Measurements from ENCODE around the gene CSN3.
A peak's percentile ranks its signal among the peaks of the same experiment; 100 is the strongest.

Gene CSN3

DNA sequence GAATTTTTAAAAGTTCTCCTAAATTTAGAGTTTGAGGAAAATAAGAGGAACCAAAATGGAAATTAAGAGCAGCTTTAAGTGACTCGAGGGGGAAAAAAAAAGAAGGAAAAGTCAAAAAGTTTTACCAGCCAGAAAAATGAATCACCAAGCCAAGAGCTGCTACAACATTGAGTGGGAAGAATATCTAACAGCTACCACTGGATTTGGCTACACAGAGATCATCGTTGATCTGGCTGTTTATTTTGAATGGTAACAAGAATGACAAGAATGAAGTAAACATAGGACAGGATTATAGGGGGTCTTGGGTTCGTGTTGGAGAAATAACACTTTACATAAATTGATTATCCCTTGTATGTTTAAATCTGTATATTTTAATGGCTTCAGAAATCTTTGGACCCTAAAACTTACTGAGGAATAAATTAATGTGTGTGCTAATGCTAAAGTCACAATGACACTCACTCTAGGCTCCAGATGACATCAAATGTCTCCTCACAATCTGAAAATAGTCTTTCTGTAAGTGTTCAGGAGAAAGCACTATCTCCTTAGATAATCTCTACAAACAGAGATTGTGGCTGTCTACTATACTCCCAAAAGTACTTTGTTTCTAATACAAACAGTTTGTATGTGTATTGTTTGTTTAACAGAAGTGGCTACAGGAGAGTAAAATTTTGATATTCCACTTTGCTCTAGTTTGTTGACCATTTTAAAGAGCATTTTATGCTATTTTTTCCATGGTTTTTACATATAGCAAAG, 3.1 kb upstream of the CSN3 start:
- no peak overlapping the region for H4K8ac ChIP-seq (ENCODE audit: low read depth, low read length)
- H3K9me3 ChIP-seq (ENCODE audit: insufficient read depth, low read depth, low read length), result no peaks in the 10 kb centered on the region
- H3K4me1 ChIP-seq (ENCODE audit: control insufficient read depth in 1 of 2, insufficient read depth in 2 of 2, low read length in 2 of 2), result no peaks in the 10 kb centered on the region
- H3K36me3 ChIP-seq (ENCODE audit: control insufficient read depth in 1 of 2, insufficient read depth in 2 of 2, low read length in 2 of 2), result no peaks in the 10 kb centered on the region
- H3K9ac ChIP-seq (ENCODE audit: low read length), result no peak overlapping the region
- H3K4ac ChIP-seq (ENCODE audit: low read depth, low read length), result no peak overlapping the region
- no peak overlapping the region for H3K23ac ChIP-seq (ENCODE audit: low read length)
- no peak overlapping the region for H3K18ac ChIP-seq (ENCODE audit: low read length)
- H2AFZ ChIP-seq (ENCODE audit: insufficient read depth, low read length, poor library complexity), result no peak overlapping the region
- H3K4me3 ChIP-seq (ENCODE audit: low read depth, low read length), result no peak overlapping the region
- no peak overlapping the region for H2BK12ac ChIP-seq (ENCODE audit: low read length)
- no peaks in the 10 kb centered on the region for H3K79me1 ChIP-seq (ENCODE audit: low read length)
- H2AK5ac ChIP-seq (ENCODE audit: low read length), result no peak overlapping the region
- H3K27ac ChIP-seq (ENCODE audit: low read depth, low read length), result no peak overlapping the region
- no peaks in the 10 kb centered on the region for H3K27me3 ChIP-seq (ENCODE audit: insufficient read depth, low read length)
- H2BK120ac ChIP-seq (ENCODE audit: insufficient read depth, low read length, poor library complexity), result no peak overlapping the region
- no peaks in the 10 kb centered on the region for H3K79me2 ChIP-seq (ENCODE audit: control insufficient read depth, insufficient read depth, low read length, poor library complexity)
- H4K91ac ChIP-seq (ENCODE audit: low read depth, low read length), result no peak overlapping the region
- H3K14ac ChIP-seq (ENCODE audit: low read length), result no peak overlapping the region
- H3K4me2 ChIP-seq (ENCODE audit: low read length), result no peak overlapping the region
- WGBS (ENCODE audit: extremely low coverage, insufficient coverage, insufficient read length), result no CpG with 5 or more reads among the region's 3 CpGs
- DNase-seq, result no peak
- H4K12ac ChIP-seq (ENCODE audit: low read depth, low read length), result no peak overlapping the region
- no peak overlapping the region for H2BK5ac ChIP-seq (ENCODE audit: low read depth, low read length, poor library complexity)

GRCh38 chr4:70239884-70240591, 2.4 kb upstream of the CSN3 start:
- H3K79me1 ChIP-seq (ENCODE audit: low read length), result no peaks in the 10 kb centered on the region
- H3K4me1 ChIP-seq (ENCODE audit: control insufficient read depth in 1 of 2, insufficient read depth in 2 of 2, low read length in 2 of 2), result no peaks in the 10 kb centered on the region
- H2AFZ ChIP-seq (ENCODE audit: insufficient read depth, low read length, poor library complexity), result no peak overlapping the region
- no peak overlapping the region for H4K8ac ChIP-seq (ENCODE audit: low read depth, low read length)
- no peak overlapping the region for H2BK12ac ChIP-seq (ENCODE audit: low read length)
- no peak overlapping the region for H3K4ac ChIP-seq (ENCODE audit: low read depth, low read length)
- no peak overlapping the region for H4K12ac ChIP-seq (ENCODE audit: low read depth, low read length)
- H2AK5ac ChIP-seq (ENCODE audit: low read length), result no peak overlapping the region
- H3K4me2 ChIP-seq (ENCODE audit: low read length), result no peak overlapping the region
- no peak overlapping the region for H3K9ac ChIP-seq (ENCODE audit: low read length)
- H2BK5ac ChIP-seq (ENCODE audit: low read depth, low read length, poor library complexity), result no peak overlapping the region
- no peak overlapping the region for H2BK120ac ChIP-seq (ENCODE audit: insufficient read depth, low read length, poor library complexity)
- no peak overlapping the region for H3K18ac ChIP-seq (ENCODE audit: low read length)
- H3K79me2 ChIP-seq (ENCODE audit: control insufficient read depth, insufficient read depth, low read length, poor library complexity), result no peaks in the 10 kb centered on the region
- no peaks in the 10 kb centered on the region for H3K36me3 ChIP-seq (ENCODE audit: control insufficient read depth in 1 of 2, insufficient read depth in 2 of 2, low read length in 2 of 2)
- no peaks in the 10 kb centered on the region for H3K9me3 ChIP-seq (ENCODE audit: insufficient read depth, low read depth, low read length)
- WGBS (ENCODE audit: extremely low coverage, insufficient coverage, insufficient read length), result no CpG with 5 or more reads among the region's 5 CpGs
- H3K14ac ChIP-seq (ENCODE audit: low read length), result no peak overlapping the region
- H3K27ac ChIP-seq (ENCODE audit: low read depth, low read length), result no peak overlapping the region
- no peak overlapping the region for H3K23ac ChIP-seq (ENCODE audit: low read length)
- H3K27me3 ChIP-seq (ENCODE audit: insufficient read depth, low read length), result no peaks in the 10 kb centered on the region
- no peak overlapping the region for H4K91ac ChIP-seq (ENCODE audit: low read depth, low read length)
- DNase-seq, result peak in 1 of 2 donors; percentile 22
- no peak overlapping the region for H3K4me3 ChIP-seq (ENCODE audit: low read depth, low read length)

DNA sequence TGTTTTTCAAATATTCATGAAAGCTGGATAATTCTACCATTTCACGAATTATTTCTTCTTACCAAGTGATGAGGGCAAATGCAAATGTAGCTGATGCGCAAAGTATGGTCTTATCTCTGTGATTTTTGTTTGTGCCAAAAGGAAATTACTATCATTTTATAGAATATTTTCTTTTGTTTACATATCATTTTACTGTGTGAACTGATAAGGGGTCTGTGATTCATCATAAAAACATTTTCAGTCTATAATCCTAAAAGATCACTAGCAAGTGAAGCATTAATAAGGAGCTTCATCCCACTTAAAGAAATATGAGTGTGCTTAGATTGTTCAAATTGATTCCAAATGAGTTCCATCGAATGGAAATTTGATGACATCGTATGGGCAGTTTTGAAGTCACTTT, 694 bp downstream of the CSN3 start:
- Histone ChIP-seq H3K27ac (ENCODE audit: low read depth, low read length) (no peak overlapping the region), H2BK120ac (ENCODE audit: insufficient read depth, low read length, poor library complexity) (no peak overlapping the region), H4K12ac (ENCODE audit: low read depth, low read length) (no peak overlapping the region), H3K9ac (ENCODE audit: low read length) (no peak overlapping the region), H3K4me2 (ENCODE audit: low read length) (no peak overlapping the region), H3K9me3 (ENCODE audit: insufficient read depth, low read depth, low read length) (no peaks in the 10 kb centered on the region), H3K4ac (ENCODE audit: low read depth, low read length) (no peak overlapping the region), H3K4me3 (ENCODE audit: low read depth, low read length) (no peak overlapping the region), H3K27me3 (ENCODE audit: insufficient read depth, low read length) (no peaks in the 10 kb centered on the region), H3K14ac (ENCODE audit: low read length) (no peak overlapping the region), H3K79me1 (ENCODE audit: low read length) (no peaks in the 10 kb centered on the region), H3K23ac (ENCODE audit: low read length) (no peak overlapping the region), H3K79me2 (ENCODE audit: control insufficient read depth, insufficient read depth, low read length, poor library complexity) (no peaks in the 10 kb centered on the region), H2BK12ac (ENCODE audit: low read length) (no peak overlapping the region), H4K8ac (ENCODE audit: low read depth, low read length) (no peak overlapping the region), H3K36me3 (ENCODE audit: control insufficient read depth in 1 of 2, insufficient read depth in 2 of 2, low read length in 2 of 2) (no peaks in the 10 kb centered on the region), H3K4me1 (ENCODE audit: control insufficient read depth in 1 of 2, insufficient read depth in 2 of 2, low read length in 2 of 2) (no peaks in the 10 kb centered on the region), H4K91ac (ENCODE audit: low read depth, low read length) (no peak overlapping the region), H2BK5ac (ENCODE audit: low read depth, low read length, poor library complexity) (no peak overlapping the region), H3K18ac (ENCODE audit: low read length) (no peak overlapping the region), H2AFZ (ENCODE audit: insufficient read depth, low read length, poor library complexity) (no peak overlapping the region), H2AK5ac (ENCODE audit: low read length) (no peak overlapping the region)
- no peak for DNase-seq
- WGBS (ENCODE audit: extremely low coverage, insufficient coverage, insufficient read length), result no CpG with 5 or more reads among the region's 4 CpGs

GRCh38 chr4:70251250-70251944, 9.0 kb downstream of the CSN3 start:
- Histone ChIP-seq H3K9me3 (ENCODE audit: insufficient read depth, low read depth, low read length) (no peaks in the 10 kb centered on the region), H2AFZ (ENCODE audit: insufficient read depth, low read length, poor library complexity) (no peak overlapping the region), H2BK120ac (ENCODE audit: insufficient read depth, low read length, poor library complexity) (no peak overlapping the region), H3K4me3 (ENCODE audit: low read depth, low read length) (no peak overlapping the region), H3K4me1 (ENCODE audit: control insufficient read depth in 1 of 2, insufficient read depth in 2 of 2, low read length in 2 of 2) (no peaks in the 10 kb centered on the region), H2BK12ac (ENCODE audit: low read length) (no peak overlapping the region), H3K4me2 (ENCODE audit: low read length) (no peak overlapping the region), H3K27me3 (ENCODE audit: insufficient read depth, low read length) (no peaks in the 10 kb centered on the region), H4K12ac (ENCODE audit: low read depth, low read length) (no peak overlapping the region), H3K18ac (ENCODE audit: low read length) (no peak overlapping the region), H3K9ac (ENCODE audit: low read length) (no peak overlapping the region), H3K4ac (ENCODE audit: low read depth, low read length) (no peak overlapping the region), H3K36me3 (ENCODE audit: control insufficient read depth in 1 of 2, insufficient read depth in 2 of 2, low read length in 2 of 2) (no peaks in the 10 kb centered on the region), H3K27ac (ENCODE audit: low read depth, low read length) (no peak overlapping the region), H3K14ac (ENCODE audit: low read length) (no peak overlapping the region), H4K91ac (ENCODE audit: low read depth, low read length) (no peak overlapping the region), H4K8ac (ENCODE audit: low read depth, low read length) (no peak overlapping the region), H3K79me2 (ENCODE audit: control insufficient read depth, insufficient read depth, low read length, poor library complexity) (no peaks in the 10 kb centered on the region), H3K79me1 (ENCODE audit: low read length) (no peaks in the 10 kb centered on the region), H3K23ac (ENCODE audit: low read length) (no peak overlapping the region), H2BK5ac (ENCODE audit: low read depth, low read length, poor library complexity) (no peak overlapping the region), H2AK5ac (ENCODE audit: low read length) (no peak overlapping the region)
- no peak for DNase-seq
- WGBS (ENCODE audit: extremely low coverage, insufficient coverage, insufficient read length), result no CpG with 5 or more reads among the region's 3 CpGs

Data from trophoblast cell (in vitro differentiated cells and primary cell).